ENCODE measurements around the gene MAPK1. TPM values are rescaled to one million over a fixed set of nuclear protein-coding genes. Genes with fewer than 3 reads are reported as not detected.

MAPK1 gene
- total and polyA plus RNA-seq, 2 donors = 22.2 to 71.1 TPM

DNA sequence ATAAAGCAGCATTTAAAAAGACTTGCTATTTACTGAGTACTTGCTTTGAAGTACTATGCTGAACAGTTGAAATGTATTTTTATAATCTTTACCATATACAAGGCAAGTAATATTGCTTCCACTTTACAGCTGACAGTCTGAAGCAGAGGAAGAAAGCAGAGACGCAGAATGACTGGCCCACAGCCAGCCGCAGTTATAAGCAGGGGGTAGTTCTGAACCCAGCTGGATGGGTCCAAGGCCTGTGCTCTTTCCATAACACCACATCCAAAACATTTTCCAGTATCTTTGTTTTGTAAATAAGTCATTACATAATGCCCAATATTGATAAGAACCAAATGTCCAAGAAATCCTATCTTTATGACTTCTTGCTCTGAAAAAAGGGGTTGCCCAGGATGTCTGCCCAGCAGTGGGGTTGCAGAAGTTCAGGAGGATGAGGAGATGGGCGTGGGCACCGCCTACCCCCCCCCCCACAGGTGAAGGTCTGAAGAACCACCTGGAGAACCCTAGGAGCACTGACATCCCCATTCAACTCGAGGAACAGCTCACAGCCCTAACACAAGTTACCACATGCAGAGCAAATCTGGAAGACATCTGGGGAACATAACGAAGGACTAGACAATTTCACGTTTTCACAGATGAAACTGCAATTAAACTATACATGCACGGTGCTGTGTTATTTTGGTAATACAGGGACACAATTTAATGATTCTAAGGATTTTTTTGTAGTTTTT lies 107.6 kb downstream of the MAPK1 start:
- no peaks in the 10 kb centered on the region for H3K9me3 ChIP-seq (ENCODE audit: control insufficient read depth in 2 of 2, insufficient read depth in 1 of 2, low read length in 1 of 2)
- no peak overlapping the region for H3K4me3 ChIP-seq (ENCODE audit: low read length in 2 of 2)
- no peaks in the 10 kb centered on the region for H3K27me3 ChIP-seq (ENCODE audit: control insufficient read depth in 2 of 2, insufficient read depth in 1 of 2, low read length in 1 of 2)
- WGBS = 95% methylated on average over 8 of the region's 8 CpGs
- H3K4me1 ChIP-seq (ENCODE audit: control insufficient read depth in 2 of 2, insufficient read depth in 2 of 2, low read length in 2 of 2) = peaks cover 0 to 16% of the 10 kb centered on the region in 2 donors
- H3K36me3 ChIP-seq (ENCODE audit: control insufficient read depth in 2 of 2, insufficient read depth in 2 of 2, low read length in 1 of 2) = peaks cover 57 to 59% of the 10 kb centered on the region in 2 donors
- DNase-seq (ENCODE audit: low read depth in 6 of 9, low spot score in 9 of 9) = no peak
- no peak overlapping the region for H3K27ac ChIP-seq (ENCODE audit: low read depth in 1 of 2, low read length in 1 of 2)

DNA sequence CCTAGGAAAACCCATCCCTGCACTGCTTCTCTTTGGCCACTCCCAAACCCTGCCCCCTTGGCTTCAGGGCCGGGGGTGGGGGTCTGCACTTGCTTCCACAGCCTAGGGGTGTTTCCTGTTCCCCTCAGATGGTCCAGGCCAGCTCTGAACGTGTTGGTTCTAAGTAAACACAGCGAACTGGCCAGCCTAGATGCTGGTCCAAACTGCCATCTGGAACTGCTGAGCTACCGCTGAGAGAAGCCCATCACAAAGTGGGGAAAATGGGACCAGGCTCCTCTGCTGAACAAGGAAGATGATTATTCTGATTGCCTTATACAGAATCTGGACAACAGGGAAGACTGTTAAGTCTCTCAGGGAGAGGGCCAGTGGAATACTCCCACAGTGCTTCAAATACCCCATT lies 108.4 kb downstream of the MAPK1 start:
- Histone ChIP-seq H3K4me3 (ENCODE audit: low read length in 2 of 2) (no peak overlapping the region), H3K4me1 (ENCODE audit: control insufficient read depth in 2 of 2, insufficient read depth in 2 of 2, low read length in 2 of 2) (peaks cover 0 to 14% of the 10 kb centered on the region in 2 donors), H3K36me3 (ENCODE audit: control insufficient read depth in 2 of 2, insufficient read depth in 2 of 2, low read length in 1 of 2) (peaks cover 50 to 52% of the 10 kb centered on the region in 2 donors), H3K27me3 (ENCODE audit: control insufficient read depth in 2 of 2, insufficient read depth in 1 of 2, low read length in 1 of 2) (no peaks in the 10 kb centered on the region), H3K27ac (ENCODE audit: low read depth in 1 of 2, low read length in 1 of 2) (no peak overlapping the region), H3K9me3 (ENCODE audit: control insufficient read depth in 2 of 2, insufficient read depth in 1 of 2, low read length in 1 of 2) (peaks cover 0 to 1% of the 10 kb centered on the region in 2 donors)
- WGBS = 98% methylated on average over 4 of the region's 4 CpGs
- no peak for DNase-seq (ENCODE audit: low read depth in 6 of 9, low spot score in 9 of 9)

DNA sequence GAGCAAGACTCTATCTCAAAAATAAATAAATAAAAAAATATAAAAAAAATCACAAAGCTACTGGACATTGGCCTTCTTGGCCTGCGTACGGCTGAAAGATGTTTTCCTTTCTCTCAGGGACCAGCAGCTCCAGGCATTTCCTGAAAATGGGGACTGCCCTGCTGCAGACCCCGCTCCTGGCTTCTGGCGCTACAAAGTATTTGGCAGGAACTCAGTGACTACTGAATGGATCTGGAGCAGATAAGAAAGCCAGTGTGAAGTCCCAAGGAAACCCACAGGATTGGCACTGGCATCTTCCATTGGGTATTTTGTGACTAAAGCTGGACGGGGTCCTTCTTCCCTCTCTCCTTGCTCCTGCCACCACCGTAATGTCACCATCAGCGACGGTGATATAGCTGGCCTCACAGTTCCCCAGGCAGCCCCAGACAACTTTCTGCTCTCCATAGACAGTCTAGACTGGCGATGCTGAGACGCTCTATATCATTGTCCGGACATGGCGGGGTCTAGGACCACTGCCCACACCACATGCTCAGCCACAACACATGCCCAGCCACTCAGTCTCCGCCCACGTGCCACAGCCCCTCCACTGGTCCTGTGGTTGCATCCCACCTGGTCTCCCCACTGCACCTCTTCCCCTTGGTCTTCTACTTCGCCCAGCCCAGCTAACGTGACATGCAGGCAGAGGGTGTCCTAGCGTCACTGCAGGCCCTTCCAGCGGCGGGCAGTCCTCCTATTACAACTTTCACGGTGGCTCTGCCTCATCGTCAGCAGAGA lies 109.2 kb downstream of the MAPK1 start:
- no peak overlapping the region for H3K4me3 ChIP-seq (ENCODE audit: low read length in 2 of 2)
- peaks cover 42 to 45% of the 10 kb centered on the region in 2 donors for H3K36me3 ChIP-seq (ENCODE audit: control insufficient read depth in 2 of 2, insufficient read depth in 2 of 2, low read length in 1 of 2)
- H3K9me3 ChIP-seq (ENCODE audit: control insufficient read depth in 2 of 2, insufficient read depth in 1 of 2, low read length in 1 of 2) = peaks cover 0 to 1% of the 10 kb centered on the region in 2 donors
- DNase-seq (ENCODE audit: low read depth in 6 of 9, low spot score in 9 of 9) = no peak
- no peak overlapping the region for H3K27ac ChIP-seq (ENCODE audit: low read depth in 1 of 2, low read length in 1 of 2)
- peaks cover 0 to 12% of the 10 kb centered on the region in 2 donors for H3K4me1 ChIP-seq (ENCODE audit: control insufficient read depth in 2 of 2, insufficient read depth in 2 of 2, low read length in 2 of 2)
- no peaks in the 10 kb centered on the region for H3K27me3 ChIP-seq (ENCODE audit: control insufficient read depth in 2 of 2, insufficient read depth in 1 of 2, low read length in 1 of 2)
- WGBS = 98% methylated on average over 21 of the region's 21 CpGs

DNA sequence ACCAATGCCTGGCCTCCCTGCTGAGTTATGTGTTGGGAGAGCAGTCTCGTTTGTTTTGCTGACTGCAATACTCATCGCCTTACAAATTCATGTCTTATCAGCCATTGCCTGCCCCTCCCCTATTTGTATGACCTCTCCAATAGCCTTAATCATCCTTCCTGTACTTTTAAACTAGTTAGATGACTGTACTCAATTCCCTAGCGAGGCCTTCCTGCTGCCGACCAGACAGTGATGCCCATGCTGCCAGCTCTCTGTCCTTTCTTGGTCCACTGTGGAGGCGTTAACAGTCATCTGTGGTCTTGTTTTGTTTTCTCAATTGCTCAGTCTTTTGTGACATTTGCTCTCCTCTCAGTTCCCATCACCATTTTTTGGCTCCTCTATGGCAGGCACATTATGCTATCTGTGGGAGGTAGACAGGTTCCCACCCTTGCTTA lies 111.6 kb downstream of the MAPK1 start:
- DNase-seq (ENCODE audit: low read depth in 6 of 9, low spot score in 9 of 9) = no peak
- Histone ChIP-seq H3K9me3 (ENCODE audit: control insufficient read depth in 2 of 2, insufficient read depth in 1 of 2, low read length in 1 of 2) (peaks cover 0 to 1% of the 10 kb centered on the region in 2 donors), H3K27ac (ENCODE audit: low read depth in 1 of 2, low read length in 1 of 2) (no peak overlapping the region), H3K27me3 (ENCODE audit: control insufficient read depth in 2 of 2, insufficient read depth in 1 of 2, low read length in 1 of 2) (no peaks in the 10 kb centered on the region), H3K36me3 (ENCODE audit: control insufficient read depth in 2 of 2, insufficient read depth in 2 of 2, low read length in 1 of 2) (peaks cover 22 to 27% of the 10 kb centered on the region in 2 donors), H3K4me3 (ENCODE audit: low read length in 2 of 2) (no peak overlapping the region), H3K4me1 (ENCODE audit: control insufficient read depth in 2 of 2, insufficient read depth in 2 of 2, low read length in 2 of 2) (peaks cover 0 to 19% of the 10 kb centered on the region in 2 donors)
- WGBS = 94% methylated on average over 5 of the region's 5 CpGs

DNA sequence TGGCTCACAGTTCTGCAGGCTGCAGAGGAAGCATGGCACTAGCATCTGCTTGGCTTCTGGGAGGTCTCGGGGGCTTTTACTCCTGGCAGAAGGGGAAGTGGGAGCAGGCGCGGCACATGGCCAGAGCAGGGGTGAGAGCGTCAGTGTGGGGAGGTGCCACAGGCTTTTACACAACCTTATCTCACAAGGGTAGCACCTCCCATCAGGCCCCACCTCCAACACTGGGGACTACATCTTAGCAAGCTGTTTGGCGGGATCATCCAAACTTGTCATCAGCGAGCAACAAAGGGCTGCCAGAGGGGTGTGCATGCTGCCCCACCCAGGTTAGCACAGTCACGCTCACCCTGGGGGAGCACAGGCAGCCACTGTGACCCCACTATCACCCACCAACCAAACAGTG lies 112.9 kb downstream of the MAPK1 start:
- peaks cover 0 to 1% of the 10 kb centered on the region in 2 donors for H3K9me3 ChIP-seq (ENCODE audit: control insufficient read depth in 2 of 2, insufficient read depth in 1 of 2, low read length in 1 of 2)
- peaks cover 0 to 19% of the 10 kb centered on the region in 2 donors for H3K4me1 ChIP-seq (ENCODE audit: control insufficient read depth in 2 of 2, insufficient read depth in 2 of 2, low read length in 2 of 2)
- no peaks in the 10 kb centered on the region for H3K27me3 ChIP-seq (ENCODE audit: control insufficient read depth in 2 of 2, insufficient read depth in 1 of 2, low read length in 1 of 2)
- H3K4me3 ChIP-seq (ENCODE audit: low read length in 2 of 2) = no peak overlapping the region
- peak in 2 of 9 donors; percentile 19 to 48 for DNase-seq (ENCODE audit: low read depth in 6 of 9, low spot score in 9 of 9)
- H3K36me3 ChIP-seq (ENCODE audit: control insufficient read depth in 2 of 2, insufficient read depth in 2 of 2, low read length in 1 of 2) = peaks cover 20 to 27% of the 10 kb centered on the region in 2 donors
- WGBS = 36% methylated on average over 7 of the region's 7 CpGs
- H3K27ac ChIP-seq (ENCODE audit: low read depth in 1 of 2, low read length in 1 of 2) = no peak overlapping the region

DNA sequence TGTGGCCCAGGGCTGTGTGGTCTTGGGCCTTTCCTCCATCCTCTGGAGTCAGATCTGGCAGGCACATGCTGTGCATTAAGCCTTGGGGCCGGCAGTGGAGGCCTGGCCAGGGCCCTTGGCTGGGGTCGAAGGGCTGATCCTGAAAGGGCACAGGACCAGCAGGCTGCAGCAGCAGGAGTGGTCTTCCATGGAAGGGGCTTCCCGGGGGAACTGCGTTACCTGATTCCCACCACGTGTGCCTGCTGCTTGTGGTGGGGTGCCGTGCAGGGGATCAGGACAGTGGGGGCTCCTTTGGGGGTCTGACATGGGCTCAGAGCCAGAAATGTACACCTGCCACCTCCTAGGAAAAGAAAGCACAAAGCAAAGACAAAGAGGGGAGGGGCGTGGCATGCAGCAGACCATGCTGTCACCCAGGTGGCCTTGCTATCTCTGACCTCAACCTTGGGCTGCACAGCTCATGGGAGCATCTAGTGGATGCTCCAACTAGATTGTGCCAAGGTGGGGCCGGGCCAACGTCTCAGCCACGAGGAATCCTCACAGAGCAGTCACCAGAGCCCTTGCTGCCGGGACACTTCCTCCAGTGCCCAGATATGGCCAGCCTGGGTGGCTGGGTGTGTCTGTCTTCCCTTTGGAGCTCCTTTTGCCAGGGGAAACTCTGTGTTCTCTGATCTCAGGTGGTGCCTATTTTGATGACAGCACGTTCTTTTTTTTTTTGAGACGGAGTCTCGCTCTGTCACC lies 113.9 kb downstream of the MAPK1 start:
- H3K9me3 ChIP-seq (ENCODE audit: control insufficient read depth in 2 of 2, insufficient read depth in 1 of 2, low read length in 1 of 2) = peaks cover 0 to 1% of the 10 kb centered on the region in 2 donors
- H3K4me1 ChIP-seq (ENCODE audit: control insufficient read depth in 2 of 2, insufficient read depth in 2 of 2, low read length in 2 of 2) = peaks cover 0 to 19% of the 10 kb centered on the region in 2 donors
- H3K4me3 ChIP-seq (ENCODE audit: low read length in 2 of 2) = no peak overlapping the region
- DNase-seq (ENCODE audit: low read depth in 6 of 9, low spot score in 9 of 9) = no peak
- WGBS = 95% methylated on average over 14 of the region's 14 CpGs
- peaks cover 18 to 20% of the 10 kb centered on the region in 2 donors for H3K36me3 ChIP-seq (ENCODE audit: control insufficient read depth in 2 of 2, insufficient read depth in 2 of 2, low read length in 1 of 2)
- H3K27me3 ChIP-seq (ENCODE audit: control insufficient read depth in 2 of 2, insufficient read depth in 1 of 2, low read length in 1 of 2) = no peaks in the 10 kb centered on the region
- H3K27ac ChIP-seq (ENCODE audit: low read depth in 1 of 2, low read length in 1 of 2) = no peak overlapping the region

DNA sequence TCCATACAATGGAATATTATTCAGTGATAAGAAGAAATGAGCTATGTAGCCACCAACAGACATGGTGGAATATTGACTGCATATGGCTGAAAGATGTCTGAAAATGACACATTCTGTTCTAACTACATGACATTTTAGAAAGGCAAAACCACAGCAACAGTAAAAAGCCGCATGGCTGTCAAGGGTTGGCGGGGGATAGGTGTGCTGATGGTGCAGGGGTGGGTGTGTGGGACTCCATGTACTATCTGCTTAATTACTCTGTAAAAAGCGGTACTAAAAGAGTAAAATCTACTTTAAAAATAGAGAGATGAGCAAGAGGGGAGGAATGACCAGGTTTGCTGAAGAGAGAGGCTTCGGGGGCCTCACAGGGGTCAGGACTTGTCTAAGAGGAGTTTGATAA lies 115.2 kb downstream of the MAPK1 start:
- Histone ChIP-seq H3K36me3 (ENCODE audit: control insufficient read depth in 2 of 2, insufficient read depth in 2 of 2, low read length in 1 of 2) (peaks cover 9 to 10% of the 10 kb centered on the region in 2 donors), H3K27ac (ENCODE audit: low read depth in 1 of 2, low read length in 1 of 2) (no peak overlapping the region), H3K9me3 (ENCODE audit: control insufficient read depth in 2 of 2, insufficient read depth in 1 of 2, low read length in 1 of 2) (peaks cover 0 to 1% of the 10 kb centered on the region in 2 donors), H3K4me3 (ENCODE audit: low read length in 2 of 2) (no peak overlapping the region), H3K27me3 (ENCODE audit: control insufficient read depth in 2 of 2, insufficient read depth in 1 of 2, low read length in 1 of 2) (no peaks in the 10 kb centered on the region), H3K4me1 (ENCODE audit: control insufficient read depth in 2 of 2, insufficient read depth in 2 of 2, low read length in 2 of 2) (peaks cover 0 to 19% of the 10 kb centered on the region in 2 donors)
- DNase-seq (ENCODE audit: low read depth in 6 of 9, low spot score in 9 of 9) = no peak
- WGBS = 90% methylated on average over 4 of the region's 4 CpGs

DNA sequence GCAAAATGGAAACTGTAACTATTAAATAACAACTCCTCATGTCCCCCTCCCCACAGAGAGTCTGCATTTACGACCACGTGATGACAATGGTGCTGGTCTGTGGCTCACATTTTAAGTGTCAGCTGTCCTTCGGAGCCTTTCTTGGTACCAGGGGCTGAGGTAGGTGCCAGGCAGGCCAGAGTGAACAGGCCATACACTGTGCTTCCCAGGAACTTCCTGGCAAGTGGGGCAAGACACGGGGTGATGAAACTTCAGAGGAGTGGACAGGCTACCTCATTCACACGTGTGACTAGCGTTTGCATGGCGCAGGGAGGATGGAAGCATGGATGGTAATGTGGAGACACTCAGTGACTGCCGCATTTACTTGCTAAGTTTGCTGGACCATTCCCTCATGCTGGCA lies 121.5 kb downstream of the MAPK1 start:
- no peaks in the 10 kb centered on the region for H3K36me3 ChIP-seq (ENCODE audit: control insufficient read depth in 2 of 2, insufficient read depth in 2 of 2, low read length in 1 of 2)
- H3K27me3 ChIP-seq (ENCODE audit: control insufficient read depth in 2 of 2, insufficient read depth in 1 of 2, low read length in 1 of 2) = no peaks in the 10 kb centered on the region
- H3K4me3 ChIP-seq (ENCODE audit: low read length in 2 of 2) = no peak overlapping the region
- no peaks in the 10 kb centered on the region for H3K9me3 ChIP-seq (ENCODE audit: control insufficient read depth in 2 of 2, insufficient read depth in 1 of 2, low read length in 1 of 2)
- H3K4me1 ChIP-seq (ENCODE audit: control insufficient read depth in 2 of 2, insufficient read depth in 2 of 2, low read length in 2 of 2) = no peaks in the 10 kb centered on the region
- H3K27ac ChIP-seq (ENCODE audit: low read depth in 1 of 2, low read length in 1 of 2) = no peak overlapping the region
- 95% methylated on average over 8 of the region's 8 CpGs for WGBS
- DNase-seq (ENCODE audit: low read depth in 6 of 9, low spot score in 9 of 9) = no peak
